ENCODE data around the gene ADAMTS12.

DNA sequence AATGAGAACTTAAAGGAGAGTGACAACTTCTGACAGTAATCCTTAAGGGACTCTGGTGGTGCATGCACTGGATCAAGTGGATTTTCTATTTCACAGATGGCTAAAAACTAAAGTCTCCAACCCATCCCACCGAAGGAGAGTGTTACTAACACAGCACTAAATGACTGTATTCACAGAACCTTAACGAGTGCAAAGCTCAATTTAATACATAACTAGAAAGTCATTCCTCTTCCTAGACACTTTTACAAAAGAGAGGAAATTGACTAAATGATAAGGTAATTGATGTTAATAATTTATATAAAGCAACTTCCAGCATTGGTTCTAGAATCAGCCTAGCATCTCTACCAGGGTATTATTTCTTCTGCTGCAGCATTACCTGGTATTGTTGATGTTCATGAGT, 189.8 kb downstream of the ADAMTS12 start:
- TF ChIP-seq POLR2A (IDR thresholded peaks at IDR 0.05), result no peak
- TF ChIP-seq, protein P1, sequence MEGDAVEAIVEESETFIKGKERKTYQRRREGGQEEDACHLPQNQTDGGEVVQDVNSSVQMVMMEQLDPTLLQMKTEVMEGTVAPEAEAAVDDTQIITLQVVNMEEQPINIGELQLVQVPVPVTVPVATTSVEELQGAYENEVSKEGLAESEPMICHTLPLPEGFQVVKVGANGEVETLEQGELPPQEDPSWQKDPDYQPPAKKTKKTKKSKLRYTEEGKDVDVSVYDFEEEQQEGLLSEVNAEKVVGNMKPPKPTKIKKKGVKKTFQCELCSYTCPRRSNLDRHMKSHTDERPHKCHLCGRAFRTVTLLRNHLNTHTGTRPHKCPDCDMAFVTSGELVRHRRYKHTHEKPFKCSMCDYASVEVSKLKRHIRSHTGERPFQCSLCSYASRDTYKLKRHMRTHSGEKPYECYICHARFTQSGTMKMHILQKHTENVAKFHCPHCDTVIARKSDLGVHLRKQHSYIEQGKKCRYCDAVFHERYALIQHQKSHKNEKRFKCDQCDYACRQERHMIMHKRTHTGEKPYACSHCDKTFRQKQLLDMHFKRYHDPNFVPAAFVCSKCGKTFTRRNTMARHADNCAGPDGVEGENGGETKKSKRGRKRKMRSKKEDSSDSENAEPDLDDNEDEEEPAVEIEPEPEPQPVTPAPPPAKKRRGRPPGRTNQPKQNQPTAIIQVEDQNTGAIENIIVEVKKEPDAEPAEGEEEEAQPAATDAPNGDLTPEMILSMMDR (IDR thresholded peaks at IDR 0.05), result no peak

Data from body of pancreas (tissue), 4 donors.